Gastroesophageal sphincter (tissue), 4 donors: Measurements from ENCODE around the gene ZNF382. TPM values are rescaled to one million over a fixed set of nuclear protein-coding genes. Genes with fewer than 3 reads are reported as not detected.

ENCODE experiments used
- ATAC-seq: fragments of 150-250 bp; one replicate; pipeline ENCODE4 v1.9.1; 2016; ENCODE audit warnings: mild to moderate bottlenecking, moderate library complexity
- H3K27ac ChIP-seq, 4 donors: fragments of 200-600 bp; sonication (generic) in 3 of 4; 1 replicate in 3 of 4; 2 replicates in 1 of 4; pipeline ENCODE4 v1.5.1; 2016 to 2019
- H3K27me3 ChIP-seq: fragments of 200-600 bp; sonication (generic); one replicate; pipeline ENCODE4 v1.5.1; 2019
- H3K36me3 ChIP-seq, 2 donors: fragments of 200-600 bp; sonication (generic); one replicate each; pipeline ENCODE4 v1.5.1; 2019; ENCODE audit warnings: control low read depth in 1 of 2
- H3K4me1 ChIP-seq, 3 donors: fragments of 200-600 bp; sonication (generic); 1 replicate in 2 of 3; 2 replicates in 1 of 3; pipeline ENCODE4 v1.5.1; 2016 to 2019; ENCODE audit warnings: control low read depth in 2 of 3
- H3K4me3 ChIP-seq, 2 donors: fragments of 200-600 bp; sonication (generic); one replicate each; pipeline ENCODE4 v1.5.1; 2019; ENCODE audit warnings: mild to moderate bottlenecking in 1 of 2, moderate library complexity in 1 of 2
- H3K9me3 ChIP-seq, 3 donors: fragments of 200-600 bp; sonication (generic); one replicate each; pipeline ENCODE4 v1.5.1; 2017 to 2019; ENCODE audit warnings: control low read depth in 2 of 3
- CTCF ChIP-seq, 4 experiments: fragments of 200-600 bp in 2 of 4; fragments of 450-650 bp in 2 of 4; sonication (generic) in 1 of 4; IDR thresholded peaks; one replicate each; pipeline ENCODE4 v1.5.1; 2017 to 2019; ENCODE audit warnings: antibody characterized with exemption in 4 of 4, mild to moderate bottlenecking in 2 of 4, moderate library complexity in 2 of 4
- EP300 ChIP-seq: sonication (generic); formaldehyde crosslinking; IDR thresholded peaks from one replicate; pipeline ENCODE4 v1.6.1; 2017; ENCODE audit warnings: antibody characterized with exemption, mild to moderate bottlenecking
- POLR2A ChIP-seq, 2 donors: fragments of 450-650 bp; IDR thresholded peaks; one replicate each; pipeline ENCODE4 v1.6.1; 2017; ENCODE audit warnings: antibody characterized with exemption in 2 of 2, mild to moderate bottlenecking in 2 of 2, moderate library complexity in 1 of 2
- POLR2AphosphoS5 ChIP-seq: sonication (generic); formaldehyde crosslinking; IDR thresholded peaks from one replicate; pipeline ENCODE4 v1.6.1; 2017; ENCODE audit warnings: antibody characterized with exemption
- WGBS, 2 donors: methylation state at CpG; one replicate each; pipeline ENCODE4 v1.1.5; 2018; ENCODE audit warnings: low coverage in 1 of 2; 5-methylcytosine and 5-hydroxymethylcytosine counted together
- total RNA-seq, 4 donors: library from RNA; depleted of rRNA; stranded (reverse); fragments of >200 nt; gene quantifications; one replicate each; pipeline ENCODE4 v1.1.0, GENCODE V29; 2016

ZNF382 gene
- total RNA-seq, 4 donors from 2014 or later, result 6.9 to 26.0 (median 16.6) TPM

- WGBS, 2 donors, result 87 to 96% methylated on average over 5 of the region's 5 CpGs
- no peak overlapping the region for H3K27ac ChIP-seq
- H3K4me3 ChIP-seq, result no peak overlapping the region
- H3K9me3 ChIP-seq, result peaks cover 12 to 100% (median 29%) of the 10 kb centered on the region in 3 donors
- H3K36me3 ChIP-seq, result peaks cover 10 to 98% of the 10 kb centered on the region in 2 donors
- H3K27me3 ChIP-seq, result no peaks in the 10 kb centered on the region
- no peak for TF ChIP-seq POLR2AphosphoS5
- TF ChIP-seq EP300, result no peak
- TF ChIP-seq POLR2A (IDR thresholded peaks at IDR 0.05), result no peak
- TF ChIP-seq CTCF (IDR thresholded peaks at IDR 0.05), result no peak
- no peaks in the 10 kb centered on the region for H3K4me1 ChIP-seq
- no peak for ATAC-seq
Observed at GRCh38 chr19:36638862-36639510, 33.9 kb downstream of the ZNF382 start.

- ATAC-seq, result no peak
- no peak for TF ChIP-seq POLR2A (IDR thresholded peaks at IDR 0.05)
- TF ChIP-seq CTCF (IDR thresholded peaks at IDR 0.05), result no peak
- no peak for TF ChIP-seq EP300
- no peak for TF ChIP-seq POLR2AphosphoS5
- no peak overlapping the region for H3K4me3 ChIP-seq
- no peak overlapping the region for H3K27ac ChIP-seq
- no peaks in the 10 kb centered on the region for H3K4me1 ChIP-seq
- no peaks in the 10 kb centered on the region for H3K27me3 ChIP-seq
- peaks cover 4 to 100% (median 6%) of the 10 kb centered on the region in 3 donors for H3K9me3 ChIP-seq
- WGBS, 2 donors, result 88 to 94% methylated on average over 2 of the region's 2 CpGs
- H3K36me3 ChIP-seq, result peaks cover 14 to 100% of the 10 kb centered on the region in 2 donors
Observed at GRCh38 chr19:36646746-36647145, 41.6 kb downstream of the ZNF382 start.

GRCh38 chr19:36652958-36653357 lies 47.8 kb downstream of the ZNF382 start:
- Histone ChIP-seq H3K4me1 (no peaks in the 10 kb centered on the region), H3K27me3 (no peaks in the 10 kb centered on the region), H3K27ac (no peak overlapping the region), H3K9me3 (peaks cover 0 to 99% (median 9%) of the 10 kb centered on the region in 3 donors), H3K4me3 (no peak overlapping the region), H3K36me3 (peaks cover 26 to 100% of the 10 kb centered on the region in 2 donors)
- TF ChIP-seq EP300 (no peak), POLR2AphosphoS5 (no peak), CTCF (IDR thresholded peaks at IDR 0.05) (no peak), POLR2A (IDR thresholded peaks at IDR 0.05) (no peak)
- ATAC-seq, result no peak
- 56 to 60% methylated on average over 1 of the region's 1 CpG for WGBS, 2 donors

GRCh38 chr19:36665832-36666231 lies 60.7 kb downstream of the ZNF382 start:
- peaks cover 0 to 26% (median 4%) of the 10 kb centered on the region in 3 donors for H3K4me1 ChIP-seq
- no peak for ATAC-seq
- peaks cover 0 to 34% (median 0%) of the 10 kb centered on the region in 3 donors for H3K9me3 ChIP-seq
- peak overlapping the region; percentile 48 to 80 for H3K4me3 ChIP-seq
- H3K27ac ChIP-seq, result no peak overlapping the region
- no peaks in the 10 kb centered on the region for H3K27me3 ChIP-seq
- H3K36me3 ChIP-seq, result peaks cover 0 to 47% of the 10 kb centered on the region in 2 donors
- TF ChIP-seq POLR2A (IDR thresholded peaks at IDR 0.05) (no peak), POLR2AphosphoS5 (no peak), CTCF (IDR thresholded peaks at IDR 0.05) (no peak), EP300 (no peak)
- WGBS, 2 donors, result 52 to 71% methylated on average over 7 to 14 of the region's 14 CpGs

- no peak for TF ChIP-seq CTCF (IDR thresholded peaks at IDR 0.05)
- TF ChIP-seq POLR2AphosphoS5, result no peak
- no peak for TF ChIP-seq POLR2A (IDR thresholded peaks at IDR 0.05)
- no peak for TF ChIP-seq EP300
- Histone ChIP-seq H3K9me3 (peaks cover 0 to 46% (median 0%) of the 10 kb centered on the region in 3 donors), H3K4me3 (no peak overlapping the region), H3K4me1 (peaks cover 0 to 26% (median 4%) of the 10 kb centered on the region in 3 donors), H3K36me3 (peaks cover 0 to 44% of the 10 kb centered on the region in 2 donors), H3K27ac (no peak overlapping the region), H3K27me3 (no peaks in the 10 kb centered on the region)
- 71 to 81% methylated on average over 1 to 2 of the region's 2 CpGs for WGBS, 2 donors
- ATAC-seq, result no peak
Observed at GRCh38 chr19:36668646-36669045, 63.5 kb downstream of the ZNF382 start.
